ENCODE data around the gene STRBP.

DNA sequence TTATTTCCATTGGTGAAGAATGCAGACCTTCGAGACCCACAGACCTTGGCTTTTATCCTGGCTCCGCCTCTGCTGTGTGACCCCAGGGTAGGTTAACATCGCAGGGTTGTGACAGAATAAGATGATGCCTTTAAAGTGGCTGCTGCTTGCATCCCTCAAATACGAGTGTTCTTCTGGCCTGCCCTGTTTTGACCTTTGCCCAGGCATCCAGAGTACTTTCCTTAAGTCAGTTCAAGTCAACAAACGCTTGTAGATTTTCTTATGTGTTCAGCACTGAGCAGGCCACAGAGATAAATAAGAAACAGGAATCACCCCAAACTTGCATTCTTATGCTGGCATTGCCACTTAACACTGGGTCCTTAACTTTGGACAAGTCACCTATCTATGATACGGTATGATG is 184.7 kb downstream of the STRBP start:
- no peak for TF ChIP-seq SP1 (IDR thresholded peaks at IDR 0.05; ENCODE audit: low read depth, low read length)
- TF ChIP-seq, protein P1, sequence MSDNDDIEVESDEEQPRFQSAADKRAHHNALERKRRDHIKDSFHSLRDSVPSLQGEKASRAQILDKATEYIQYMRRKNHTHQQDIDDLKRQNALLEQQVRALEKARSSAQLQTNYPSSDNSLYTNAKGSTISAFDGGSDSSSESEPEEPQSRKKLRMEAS (IDR thresholded peaks at IDR 0.05) = no peak
- TF ChIP-seq, protein P2, sequence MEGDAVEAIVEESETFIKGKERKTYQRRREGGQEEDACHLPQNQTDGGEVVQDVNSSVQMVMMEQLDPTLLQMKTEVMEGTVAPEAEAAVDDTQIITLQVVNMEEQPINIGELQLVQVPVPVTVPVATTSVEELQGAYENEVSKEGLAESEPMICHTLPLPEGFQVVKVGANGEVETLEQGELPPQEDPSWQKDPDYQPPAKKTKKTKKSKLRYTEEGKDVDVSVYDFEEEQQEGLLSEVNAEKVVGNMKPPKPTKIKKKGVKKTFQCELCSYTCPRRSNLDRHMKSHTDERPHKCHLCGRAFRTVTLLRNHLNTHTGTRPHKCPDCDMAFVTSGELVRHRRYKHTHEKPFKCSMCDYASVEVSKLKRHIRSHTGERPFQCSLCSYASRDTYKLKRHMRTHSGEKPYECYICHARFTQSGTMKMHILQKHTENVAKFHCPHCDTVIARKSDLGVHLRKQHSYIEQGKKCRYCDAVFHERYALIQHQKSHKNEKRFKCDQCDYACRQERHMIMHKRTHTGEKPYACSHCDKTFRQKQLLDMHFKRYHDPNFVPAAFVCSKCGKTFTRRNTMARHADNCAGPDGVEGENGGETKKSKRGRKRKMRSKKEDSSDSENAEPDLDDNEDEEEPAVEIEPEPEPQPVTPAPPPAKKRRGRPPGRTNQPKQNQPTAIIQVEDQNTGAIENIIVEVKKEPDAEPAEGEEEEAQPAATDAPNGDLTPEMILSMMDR (IDR thresholded peaks at IDR 0.05; ENCODE audit: control extremely low read depth in 1 of 3, insufficient read depth in 1 of 3, low read depth in 1 of 3, low read length in 3 of 3) = no peak
- TF ChIP-seq GABPA (IDR thresholded peaks at IDR 0.05; ENCODE audit: borderline replicate concordance, insufficient read depth, low read length) = no peak
- TF ChIP-seq RFX5 (IDR thresholded peaks at IDR 0.05; ENCODE audit: borderline replicate concordance, low read depth, low read length) = no peak

All from H1 (cell line).